ENCODE data around the gene MEFV. TPM values are rescaled to one million over a fixed set of nuclear protein-coding genes. Genes with fewer than 3 reads are reported as not detected.

The MEFV gene
- polyA plus RNA-seq, 3 donors: 0.19 to 0.47 (median 0.24) TPM

DNA sequence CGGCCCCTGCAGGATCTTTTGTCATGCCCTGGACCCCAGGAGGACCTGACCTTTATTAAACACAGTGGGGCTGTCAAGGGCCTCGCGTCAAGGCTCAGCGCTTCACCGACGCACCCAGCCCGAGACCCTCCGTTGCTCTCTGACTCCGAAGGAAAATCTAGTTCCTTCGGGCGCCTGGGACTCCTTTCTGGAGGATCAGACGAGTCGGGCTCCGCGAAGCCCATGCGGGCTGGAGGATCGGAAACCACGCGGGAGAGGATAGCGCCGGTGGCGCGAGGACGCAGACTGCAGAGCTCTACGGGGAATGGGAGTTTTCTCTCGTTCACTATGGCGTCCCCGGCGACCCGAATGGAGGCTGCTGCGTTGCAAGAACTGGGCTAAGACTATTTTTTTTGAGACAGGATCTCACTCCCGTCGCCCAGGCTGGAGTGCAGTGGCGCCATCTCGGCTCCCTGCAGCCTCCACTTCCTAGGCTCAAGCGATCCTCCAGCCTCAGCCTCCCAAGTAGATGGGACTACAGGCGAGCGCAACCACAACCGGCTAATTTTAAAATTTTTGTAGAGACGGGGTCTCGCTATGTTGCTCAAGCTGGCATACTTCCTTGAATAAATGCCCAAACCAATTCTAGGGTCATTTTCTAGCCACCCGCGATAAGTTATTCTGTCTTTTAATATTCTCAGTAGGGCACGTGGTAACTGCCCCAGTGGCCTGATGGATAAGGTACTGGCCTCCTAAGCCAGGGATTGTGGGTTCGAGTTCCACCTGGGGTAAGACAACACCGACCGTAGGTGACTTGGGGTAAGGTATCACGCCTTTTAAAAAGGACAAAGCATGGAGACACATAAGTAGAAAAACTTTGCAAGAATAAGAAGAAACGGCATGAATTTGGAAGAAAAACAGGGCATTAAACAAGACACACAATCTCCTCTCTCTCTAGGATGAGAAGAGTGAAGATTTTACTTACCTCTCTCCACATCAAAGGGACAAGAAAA lies 62.9 kb downstream of the MEFV start:
- DNase-seq (ENCODE audit: extremely low read depth in 1 of 11, low read depth in 9 of 11, low spot score in 4 of 11): no peak

DNA sequence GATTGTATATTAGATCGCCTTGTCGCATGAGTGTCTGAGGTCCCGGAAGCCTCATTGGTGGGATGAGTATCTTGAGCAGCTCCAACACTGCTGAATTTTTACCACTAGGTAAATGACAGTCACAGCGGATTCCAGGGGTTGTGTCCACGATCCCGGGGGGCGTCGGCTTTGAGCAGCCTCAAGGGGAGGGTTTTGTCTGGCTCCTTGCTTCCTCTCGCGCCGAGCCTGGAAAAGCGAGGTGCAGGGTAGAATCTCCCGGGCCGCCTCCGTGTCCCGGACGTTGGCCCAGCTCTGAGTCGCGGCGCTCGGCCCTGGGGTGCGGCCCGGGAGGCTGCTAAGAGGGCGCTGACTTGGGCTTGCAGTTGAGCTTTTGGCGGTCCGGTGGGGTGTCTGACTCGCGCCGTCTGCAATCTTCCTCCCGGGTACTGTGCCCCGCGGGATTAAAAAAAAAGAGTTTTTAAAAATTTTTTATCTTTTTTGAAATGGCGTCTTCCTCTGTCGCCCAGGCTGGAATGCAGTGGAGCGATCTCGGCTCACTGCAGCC lies 63.9 kb downstream of the MEFV start:
- no peak for DNase-seq (ENCODE audit: extremely low read depth in 1 of 11, low read depth in 9 of 11, low spot score in 4 of 11)

Other genes starting within 250 kb of the MEFV start
- 1 to 10 TPM; 1.7 to 3.2 (median 2.5) TPM for gene CLDN9, start 243.7 kb downstream of the MEFV start, polyA plus RNA-seq (ENCODE audit: insufficient read length in 3 of 3)
- 10 to 100 TPM; 33.8 to 42.0 (median 34.4) TPM for gene CLDN6, start 238.4 kb downstream of the MEFV start, polyA plus RNA-seq (ENCODE audit: insufficient read length in 3 of 3)
- 10 to 100 TPM in 2 of 3 donors, 1 to 10 TPM in 1; 6.7 to 17.6 (median 12.9) TPM for gene TNFRSF12A, start 236.3 kb downstream of the MEFV start, polyA plus RNA-seq (ENCODE audit: insufficient read length in 3 of 3)
- 10 to 100 TPM; 59.0 to 77.2 (median 64.2) TPM for gene HCFC1R1, start 232.7 kb downstream of the MEFV start, polyA plus RNA-seq (ENCODE audit: insufficient read length in 3 of 3)
- gene THOC6, start 232.6 kb downstream of the MEFV start, polyA plus RNA-seq (ENCODE audit: insufficient read length in 3 of 3): 10 to 100 TPM; 28.2 to 35.9 (median 30.5) TPM
- gene BICDL2, start 219.7 kb downstream of the MEFV start, polyA plus RNA-seq (ENCODE audit: insufficient read length in 3 of 3): 1 to 10 TPM; 1.0 to 2.5 (median 2.0) TPM
- 1 to 10 TPM; 1.4 to 2.9 (median 1.9) TPM for gene MMP25, start 210.1 kb downstream of the MEFV start, polyA plus RNA-seq (ENCODE audit: insufficient read length in 3 of 3)
- 10 to 100 TPM; 26.8 to 38.3 (median 29.6) TPM for gene IL32, start 191.0 kb downstream of the MEFV start, polyA plus RNA-seq (ENCODE audit: insufficient read length in 3 of 3)
- gene ZSCAN10, start 157.3 kb downstream of the MEFV start, polyA plus RNA-seq (ENCODE audit: insufficient read length in 3 of 3): under 1 TPM in 2 of 3 donors, not detected in 1; 0.26 to 0.27 TPM
- 10 to 100 TPM; 14.2 to 18.3 (median 18.0) TPM for gene ZNF205, start 144.0 kb downstream of the MEFV start, polyA plus RNA-seq (ENCODE audit: insufficient read length in 3 of 3)
- 10 to 100 TPM in 2 of 3 donors, 1 to 10 TPM in 1; 8.6 to 17.5 (median 13.3) TPM for gene ZNF213, start 121.6 kb downstream of the MEFV start, polyA plus RNA-seq (ENCODE audit: insufficient read length in 3 of 3)
- gene OR1F1, start 68.4 kb downstream of the MEFV start, polyA plus RNA-seq (ENCODE audit: insufficient read length in 3 of 3): not detected
- gene ZNF200, start 21.5 kb downstream of the MEFV start, polyA plus RNA-seq (ENCODE audit: insufficient read length in 3 of 3): 10 to 100 TPM; 12.4 to 15.7 (median 14.9) TPM
- 10 to 100 TPM; 46.9 to 50.4 (median 49.5) TPM for gene ZNF263, start 26.9 kb upstream of the MEFV start, polyA plus RNA-seq (ENCODE audit: insufficient read length in 3 of 3)
- 10 to 100 TPM; 11.1 to 13.7 (median 13.5) TPM for gene TIGD7, start 48.8 kb upstream of the MEFV start, polyA plus RNA-seq (ENCODE audit: insufficient read length in 3 of 3)
- gene ZNF75A, start 48.9 kb upstream of the MEFV start, polyA plus RNA-seq (ENCODE audit: insufficient read length in 3 of 3): 10 to 100 TPM; 46.3 to 60.4 (median 59.3) TPM
- gene OR2C1, start 99.3 kb upstream of the MEFV start, polyA plus RNA-seq (ENCODE audit: insufficient read length in 3 of 3): 1 to 10 TPM in 1 of 3 donors, under 1 TPM in 2; 0.59 to 1.1 (median 0.59) TPM
- 10 to 100 TPM; 15.9 to 26.4 (median 17.2) TPM for gene ZSCAN32, start 144.4 kb upstream of the MEFV start, polyA plus RNA-seq (ENCODE audit: insufficient read length in 3 of 3)
- gene ZNF174, start 144.6 kb upstream of the MEFV start, polyA plus RNA-seq (ENCODE audit: insufficient read length in 3 of 3): 10 to 100 TPM; 13.5 to 15.5 (median 15.1) TPM
- gene ZNF597, start 186.9 kb upstream of the MEFV start, polyA plus RNA-seq (ENCODE audit: insufficient read length in 3 of 3): 1 to 10 TPM; 3.7 to 4.9 (median 3.7) TPM
- 10 to 100 TPM; 65.1 to 70.8 (median 68.9) TPM for gene NAA60, start 187.0 kb upstream of the MEFV start, polyA plus RNA-seq (ENCODE audit: insufficient read length in 3 of 3)
- gene C16orf90, start 238.9 kb upstream of the MEFV start, polyA plus RNA-seq (ENCODE audit: insufficient read length in 3 of 3): under 1 TPM in 2 of 3 donors, not detected in 1; 0.22 to 0.33 TPM
- gene CLUAP1, start 244.4 kb upstream of the MEFV start, polyA plus RNA-seq (ENCODE audit: insufficient read length in 3 of 3): 10 to 100 TPM; 50.8 to 61.4 (median 59.9) TPM

All from renal cortex interstitium (tissue), 11 donors.